ENCODE measurements around the gene RHCE. TPM values are rescaled to one million over a fixed set of nuclear protein-coding genes. Genes with fewer than 3 reads are reported as not detected.

The RHCE gene
- total RNA-seq, 1 donor from 2014 or later, result 0.52 TPM

GRCh38 chr1:25435397-25436108 is 14.9 kb upstream of the RHCE start:
- H3K27me3 ChIP-seq (ENCODE audit: control insufficient read depth in 3 of 3, insufficient read depth in 3 of 3, low read length in 3 of 3), result no peaks in the 10 kb centered on the region
- H3K36me3 ChIP-seq (ENCODE audit: control insufficient read depth in 3 of 3, insufficient read depth in 3 of 3, low read length in 3 of 3), result no peaks in the 10 kb centered on the region
- H3K4me3 ChIP-seq (ENCODE audit: low read length in 3 of 3), result no peak overlapping the region
- peak overlapping the region in 1 of 3 donors; percentile 55 for H3K9ac ChIP-seq (ENCODE audit: low read depth in 1 of 3, low read length in 3 of 3)
- peak overlapping the region; percentile 69 for H3K27ac ChIP-seq (ENCODE audit: low read depth, low read length)
- peaks cover 38 to 52% (median 40%) of the 10 kb centered on the region in 3 donors for H3K4me1 ChIP-seq (ENCODE audit: control insufficient read depth in 3 of 3, insufficient read depth in 3 of 3, low read length in 3 of 3)
- H3K9me3 ChIP-seq (ENCODE audit: control insufficient read depth in 3 of 3, low read length in 3 of 3), result no peaks in the 10 kb centered on the region

- Histone ChIP-seq H3K4me1 (ENCODE audit: control insufficient read depth in 3 of 3, insufficient read depth in 3 of 3, low read length in 3 of 3) (peaks cover 40 to 52% (median 41%) of the 10 kb centered on the region in 3 donors), H3K36me3 (ENCODE audit: control insufficient read depth in 3 of 3, insufficient read depth in 3 of 3, low read length in 3 of 3) (no peaks in the 10 kb centered on the region), H3K9ac (ENCODE audit: low read depth in 1 of 3, low read length in 3 of 3) (peak overlapping the region; percentile 47 to 76 (median 57)), H3K27me3 (ENCODE audit: control insufficient read depth in 3 of 3, insufficient read depth in 3 of 3, low read length in 3 of 3) (no peaks in the 10 kb centered on the region), H3K27ac (ENCODE audit: low read depth, low read length) (peak overlapping the region; percentile 39), H3K9me3 (ENCODE audit: control insufficient read depth in 3 of 3, low read length in 3 of 3) (no peaks in the 10 kb centered on the region), H3K4me3 (ENCODE audit: low read length in 3 of 3) (peak overlapping the region; percentile 18 to 88 (median 45))
Observed at GRCh38 chr1:25433389-25434186, 13.0 kb upstream of the RHCE start.

GRCh38 chr1:25432749-25433388 is 12.2 kb upstream of the RHCE start:
- Histone ChIP-seq H3K4me1 (ENCODE audit: control insufficient read depth in 3 of 3, insufficient read depth in 3 of 3, low read length in 3 of 3) (peaks cover 40 to 52% (median 41%) of the 10 kb centered on the region in 3 donors), H3K9me3 (ENCODE audit: control insufficient read depth in 3 of 3, low read length in 3 of 3) (no peaks in the 10 kb centered on the region), H3K4me3 (ENCODE audit: low read length in 3 of 3) (peak overlapping the region; percentile 78 to 88 (median 84)), H3K9ac (ENCODE audit: low read depth in 1 of 3, low read length in 3 of 3) (peak overlapping the region; percentile 76 to 93 (median 87)), H3K27me3 (ENCODE audit: control insufficient read depth in 3 of 3, insufficient read depth in 3 of 3, low read length in 3 of 3) (no peaks in the 10 kb centered on the region), H3K27ac (ENCODE audit: low read depth, low read length) (peak overlapping the region; percentile 98), H3K36me3 (ENCODE audit: control insufficient read depth in 3 of 3, insufficient read depth in 3 of 3, low read length in 3 of 3) (no peaks in the 10 kb centered on the region)

GRCh38 chr1:25431955-25432719 is 11.5 kb upstream of the RHCE start:
- H3K27ac ChIP-seq (ENCODE audit: low read depth, low read length), result peak overlapping the region; percentile 98
- H3K9me3 ChIP-seq (ENCODE audit: control insufficient read depth in 3 of 3, low read length in 3 of 3), result no peaks in the 10 kb centered on the region
- H3K27me3 ChIP-seq (ENCODE audit: control insufficient read depth in 3 of 3, insufficient read depth in 3 of 3, low read length in 3 of 3), result no peaks in the 10 kb centered on the region
- H3K36me3 ChIP-seq (ENCODE audit: control insufficient read depth in 3 of 3, insufficient read depth in 3 of 3, low read length in 3 of 3), result no peaks in the 10 kb centered on the region
- peak overlapping the region; percentile 78 to 88 (median 84) for H3K4me3 ChIP-seq (ENCODE audit: low read length in 3 of 3)
- peaks cover 39 to 52% (median 40%) of the 10 kb centered on the region in 3 donors for H3K4me1 ChIP-seq (ENCODE audit: control insufficient read depth in 3 of 3, insufficient read depth in 3 of 3, low read length in 3 of 3)
- peak overlapping the region; percentile 76 to 93 (median 87) for H3K9ac ChIP-seq (ENCODE audit: low read depth in 1 of 3, low read length in 3 of 3)

- H3K4me1 ChIP-seq (ENCODE audit: control insufficient read depth in 3 of 3, insufficient read depth in 3 of 3, low read length in 3 of 3), result peaks cover 31 to 43% (median 33%) of the 10 kb centered on the region in 3 donors
- peak overlapping the region; percentile 76 to 93 (median 87) for H3K9ac ChIP-seq (ENCODE audit: low read depth in 1 of 3, low read length in 3 of 3)
- no peaks in the 10 kb centered on the region for H3K9me3 ChIP-seq (ENCODE audit: control insufficient read depth in 3 of 3, low read length in 3 of 3)
- peak overlapping the region; percentile 78 to 88 (median 84) for H3K4me3 ChIP-seq (ENCODE audit: low read length in 3 of 3)
- no peaks in the 10 kb centered on the region for H3K27me3 ChIP-seq (ENCODE audit: control insufficient read depth in 3 of 3, insufficient read depth in 3 of 3, low read length in 3 of 3)
- H3K36me3 ChIP-seq (ENCODE audit: control insufficient read depth in 3 of 3, insufficient read depth in 3 of 3, low read length in 3 of 3), result no peaks in the 10 kb centered on the region
- H3K27ac ChIP-seq (ENCODE audit: low read depth, low read length), result peak overlapping the region; percentile 98
Observed at GRCh38 chr1:25430967-25431881, 10.6 kb upstream of the RHCE start.

GRCh38 chr1:25430073-25430966 is 9.7 kb upstream of the RHCE start, which contains the start of gene MACO1:
MACO1 (plus strand) TSS chr1:25430897; CDS start chr1:25431099, 202 bp downstream.
- Histone ChIP-seq H3K27me3 (ENCODE audit: control insufficient read depth in 3 of 3, insufficient read depth in 3 of 3, low read length in 3 of 3) (no peaks in the 10 kb centered on the region), H3K4me3 (ENCODE audit: low read length in 3 of 3) (peak within 1 kb of the TSS; percentile 94 to 97 (median 97)), H3K4me1 (ENCODE audit: control insufficient read depth in 3 of 3, insufficient read depth in 3 of 3, low read length in 3 of 3) (peaks cover 22 to 35% (median 25%) of the 10 kb centered on the region in 3 donors), H3K36me3 (ENCODE audit: control insufficient read depth in 3 of 3, insufficient read depth in 3 of 3, low read length in 3 of 3) (no peaks in the 10 kb centered on the region), H3K27ac (ENCODE audit: low read depth, low read length) (peak within 1 kb of the TSS; percentile 98), H3K9me3 (ENCODE audit: control insufficient read depth in 3 of 3, low read length in 3 of 3) (no peaks in the 10 kb centered on the region), H3K9ac (ENCODE audit: low read depth in 1 of 3, low read length in 3 of 3) (peak within 1 kb of the TSS; percentile 88 to 93 (median 92))

- Histone ChIP-seq H3K27me3 (ENCODE audit: control insufficient read depth in 3 of 3, insufficient read depth in 3 of 3, low read length in 3 of 3) (no peaks in the 10 kb centered on the region), H3K9ac (ENCODE audit: low read depth in 1 of 3, low read length in 3 of 3) (no peak overlapping the region), H3K36me3 (ENCODE audit: control insufficient read depth in 3 of 3, insufficient read depth in 3 of 3, low read length in 3 of 3) (no peaks in the 10 kb centered on the region), H3K4me3 (ENCODE audit: low read length in 3 of 3) (no peak overlapping the region), H3K27ac (ENCODE audit: low read depth, low read length) (no peak overlapping the region), H3K4me1 (ENCODE audit: control insufficient read depth in 3 of 3, insufficient read depth in 3 of 3, low read length in 3 of 3) (peaks cover 9 to 21% (median 10%) of the 10 kb centered on the region in 3 donors), H3K9me3 (ENCODE audit: control insufficient read depth in 3 of 3, low read length in 3 of 3) (no peaks in the 10 kb centered on the region)
Observed at GRCh38 chr1:25428475-25429166, 8.0 kb upstream of the RHCE start.

- no peak overlapping the region for H3K27ac ChIP-seq (ENCODE audit: low read depth, low read length)
- H3K9ac ChIP-seq (ENCODE audit: low read depth in 1 of 3, low read length in 3 of 3), result no peak overlapping the region
- H3K9me3 ChIP-seq (ENCODE audit: control insufficient read depth in 3 of 3, low read length in 3 of 3), result no peaks in the 10 kb centered on the region
- peaks cover 5 to 13% (median 9%) of the 10 kb centered on the region in 3 donors for H3K4me1 ChIP-seq (ENCODE audit: control insufficient read depth in 3 of 3, insufficient read depth in 3 of 3, low read length in 3 of 3)
- H3K27me3 ChIP-seq (ENCODE audit: control insufficient read depth in 3 of 3, insufficient read depth in 3 of 3, low read length in 3 of 3), result no peaks in the 10 kb centered on the region
- H3K4me3 ChIP-seq (ENCODE audit: low read length in 3 of 3), result no peak overlapping the region
- H3K36me3 ChIP-seq (ENCODE audit: control insufficient read depth in 3 of 3, insufficient read depth in 3 of 3, low read length in 3 of 3), result no peaks in the 10 kb centered on the region
Observed at GRCh38 chr1:25427696-25428095, 7.1 kb upstream of the RHCE start.

All from skeletal muscle tissue (tissue), 4 donors.